K562 (cell line): ENCODE results near the gene NR5A2. TPM values are rescaled to one million over a fixed set of nuclear protein-coding genes. Genes with fewer than 3 reads are reported as not detected.

Experiments used
- ATAC-seq: fragments of 200-7000 bp; cut with Tn5 transposase; 3 replicates; pipeline ENCODE4 v1.9.1; 2020; ENCODE audit warnings: moderate library complexity
- BruUV-seq: library from RNA; stranded (reverse); fragments of 400-500 nt; replicated peaks from 2 replicates; lab custom pipeline; 2021; lab: Mats Ljungman, UMichigan
- CTCF ChIA-PET: fragments of 300-600 bp; formaldehyde crosslinking; extraction: SDS; loops from one replicate; lab custom pipeline; 2021; ENCODE audit warnings: low intra/inter-chr PET ratio; lab: Yijun Ruan, JAX
- POLR2A ChIA-PET: fragments of 300-600, 350-650 bp; sonication (Branson Sonifier 250); formaldehyde crosslinking; extraction: SDS; loops from one replicate; lab custom pipeline; 2021; ENCODE audit warnings: antibody characterized with exemption, inconsistent platforms; lab: Yijun Ruan, JAX
- DNase-seq, 4 experiments: peaks; one replicate each; pipeline versions ENCODE4 v3.0.0 to v3.0.0-alpha.2; 2011 to 2018; ENCODE audit warnings: low spot score in 3 of 4, mixed read lengths in 3 of 4; ENCODE audit errors: extremely low read depth in 1 of 4
- FAIRE-seq: peaks from 2 replicates; lab custom pipeline; 2011; peaks lifted over from hg19 to GRCh38; lab: Jason Lieb, UNC
- H2AFZ ChIP-seq: 2 replicates; pipeline ENCODE4 v1.6.0; 2011; ENCODE audit warnings: low read depth, low read length, control low read depth, inconsistent platforms
- H3K27ac ChIP-seq: fragments of 200-600 bp; 3 replicates; pipeline ENCODE4 v1.8.0; 2011; ENCODE audit warnings: low read depth, mild to moderate bottlenecking, control low read depth, inconsistent platforms, low read length, moderate library complexity, mixed read lengths; ENCODE audit errors: extremely low read depth
- H3K27me3 ChIP-seq, 2 experiments: fragments of 300-600 bp in 1 of 2; 2 replicates in 1 of 2; 3 replicates in 1 of 2; pipeline versions ENCODE4 v1.6.0 to v1.8.0; 2011; ENCODE audit warnings: inconsistent platforms in 2 of 2, low read length in 2 of 2, mild to moderate bottlenecking in 1 of 2, mixed read lengths in 1 of 2, moderate library complexity in 1 of 2; ENCODE audit not compliant: control insufficient read depth in 2 of 2, insufficient read depth in 2 of 2
- H3K36me3 ChIP-seq: fragments of 300-600 bp; 3 replicates; pipeline ENCODE4 v1.8.0; 2011; ENCODE audit warnings: mild to moderate bottlenecking, low read length, inconsistent platforms; ENCODE audit not compliant: control insufficient read depth, insufficient read depth
- H3K4me1 ChIP-seq, 2 experiments: fragments of 200-600 bp in 1 of 2; replicated peaks in 1 of 2; 2 replicates in 1 of 2; 3 replicates in 1 of 2; pipeline versions ENCODE4 v1.5.1 to v1.8.0; 2011; ENCODE audit warnings: inconsistent platforms in 2 of 2, low read length in 2 of 2, mild to moderate bottlenecking in 1 of 2, mixed read lengths in 1 of 2, moderate library complexity in 1 of 2; ENCODE audit not compliant: control insufficient read depth in 2 of 2, insufficient read depth in 2 of 2
- H3K4me2 ChIP-seq: 2 replicates; pipeline ENCODE4 v1.6.1; 2011; ENCODE audit warnings: low read length, control low read depth, inconsistent platforms, mixed read lengths; ENCODE audit not compliant: insufficient read depth
- H3K4me3 ChIP-seq: fragments of 200-600 bp; sonication (generic), shearing (Covaris generic); 2 replicates; pipeline ENCODE4 v1.5.1; 2016; ENCODE audit warnings: control low read depth, inconsistent platforms
- H3K79me2 ChIP-seq: fragments of 200-600 bp; 3 replicates; pipeline ENCODE4 v1.8.0; 2011; ENCODE audit warnings: low read length, inconsistent platforms; ENCODE audit not compliant: control insufficient read depth, insufficient read depth
- H3K9ac ChIP-seq, 2 experiments: 2 replicates each; pipeline versions ENCODE4 v1.6.0 to v1.6.1; 2011; ENCODE audit warnings: low read depth in 2 of 2, low read length in 2 of 2, control low read depth in 1 of 2, inconsistent platforms in 1 of 2, mild to moderate bottlenecking in 1 of 2, mixed read lengths in 1 of 2; ENCODE audit not compliant: insufficient read depth in 1 of 2
- H3K9me1 ChIP-seq: one replicate; pipeline ENCODE4 v1.6.0; 2011; ENCODE audit warnings: inconsistent platforms, mild to moderate bottlenecking, low read length, moderate library complexity; ENCODE audit not compliant: control insufficient read depth, insufficient read depth
- H3K9me3 ChIP-seq: replicated peaks from 2 replicates; pipeline ENCODE4 v1.5.1; 2011; ENCODE audit warnings: low read depth, low read length, inconsistent platforms; ENCODE audit not compliant: control insufficient read depth, insufficient read depth
- H4K20me1 ChIP-seq: replicated peaks from 2 replicates; pipeline ENCODE4 v1.6.1; 2011; ENCODE audit warnings: low read length, inconsistent platforms, mixed read lengths; ENCODE audit not compliant: control insufficient read depth, insufficient read depth
- ERF ChIP-seq: fragments of 450-650 bp; formaldehyde crosslinking; IDR thresholded peaks from 2 replicates; pipeline ENCODE4 v1.4.0; 2020; ENCODE audit warnings: mild to moderate bottlenecking, mixed read lengths
- ETS1 ChIP-seq: conservative IDR thresholded peaks from 2 replicates; pipeline ENCODE4 v1.6.1; 2011; ENCODE audit warnings: low read depth, mild to moderate bottlenecking, low read length; ENCODE audit not compliant: control insufficient read depth
- KLF6 ChIP-seq: fragments of 250-450 bp; sonication (Bioruptor Pico); IDR thresholded peaks from 2 replicates; pipeline ENCODE4 v1.4.0; 2020; ENCODE audit warnings: mild to moderate bottlenecking, moderate library complexity, borderline replicate concordance
- ZNF121 ChIP-seq: sonication (generic); formaldehyde crosslinking; conservative IDR thresholded peaks from 2 replicates; pipeline ENCODE4 v1.8.0; 2022; ENCODE audit warnings: missing genetic modification reagents
- ZNF324 ChIP-seq: fragments of 250-450 bp; sonication (Bioruptor Pico); IDR thresholded peaks from 2 replicates; pipeline ENCODE4 v1.4.0; 2020; ENCODE audit warnings: mild to moderate bottlenecking
- ZNF609 ChIP-seq: sonication (generic); formaldehyde crosslinking; IDR thresholded peaks from 2 replicates; pipeline ENCODE4 v1.8.1; 2023; ENCODE audit warnings: missing genetic modification reagents, mild to moderate bottlenecking, borderline replicate concordance
- WGBS: fragments of 100-300 bp; shearing (Covaris generic); methylation state at CpG from one replicate; pipeline ENCODE4 v1.1.6; 2016; ENCODE audit warnings: low coverage, mixed read lengths; ENCODE audit not compliant: insufficient coverage; ENCODE audit errors: missing lambda C conversion rate; 5-methylcytosine and 5-hydroxymethylcytosine counted together
- in situ Hi-C: fragments of 300-500 bp; cut with MboI; formaldehyde crosslinking; loops from 4 replicates; pipeline ENCODE4 v1.15.0; 2018; ENCODE audit warnings: inconsistent platforms, mixed read lengths
- intact Hi-C: fragments of 100-400 bp; cut with micrococcal nuclease; formaldehyde crosslinking; loops from 2 replicates; pipeline ENCODE4 v1.14.2; 2022
- polyA plus RNA-seq, 8 experiments: library from polyadenylated mRNA; depleted of rRNA in 4 of 8; stranded (reverse) in 5 of 8; unstranded in 3 of 8; fragments of >200 nt; fragmentation: Nextera tagmentation in 2 of 8; fragmentation: Illumina TruSeq in 1 of 8; extraction: Ambion mirVana in 2 of 8; extraction: Trizol in 1 of 8; gene quantifications; 2 replicates each; pipeline versions ENCODE4 v1.2.1 to v1.2.3, GENCODE V29; 2011 to 2014; ENCODE audit warnings: inconsistent platforms in 1 of 8, missing spikeins in 1 of 8
- total RNA-seq, 7 experiments: library from RNA; depleted of rRNA in 6 of 7; stranded (reverse); fragments of >200 nt in 6 of 7; fragmentation: Illumina TruSeq in 2 of 7; extraction: Trizol in 2 of 7; gene quantifications; 2 replicates each; pipeline versions ENCODE4 v1.2.1 to v1.2.3, GENCODE V29; 2011 to 2021; ENCODE audit warnings: low replicate concordance in 1 of 7

The NR5A2 gene
- total and polyA plus RNA-seq, 9 of the 15 experiments (the other 6 are each of a cell fraction or from before 2014, with no cell fraction given) = 0.13 to 0.40 (median 0.29) TPM

DNA sequence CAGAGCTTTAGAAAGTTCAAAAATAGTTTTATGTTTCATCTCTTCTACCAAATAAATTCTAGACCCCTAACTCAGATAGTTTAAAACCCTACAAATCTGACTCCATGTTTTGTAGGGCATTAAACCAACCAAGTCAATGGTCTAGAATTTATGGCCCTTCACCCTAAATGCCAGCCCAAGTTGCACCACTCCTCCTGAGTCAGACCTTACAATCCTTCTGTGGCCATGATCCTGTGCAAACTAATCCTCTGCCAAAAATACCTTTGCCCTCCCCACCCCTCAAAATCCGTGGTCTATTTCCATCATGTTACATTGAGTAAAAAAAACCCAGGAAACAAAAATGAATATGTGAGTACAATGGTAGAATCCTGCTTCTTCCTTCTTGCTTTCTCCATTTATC lies 179.3 kb downstream of the NR5A2 start:
- DNase-seq (no peak), ATAC-seq (no peak), FAIRE-seq (no peak)
- BruUV-seq = no TSS peak
- Histone ChIP-seq H3K27me3 (no peaks in the 10 kb centered on the region), H3K4me1 (peaks cover 0 to 10% of the 10 kb centered on the region in 2 experiments; a peak in 3 of 5 replicates), H3K4me2 (no peak overlapping the region), H2AFZ (no peak overlapping the region), H3K9ac (no peak overlapping the region), H3K9me3 (no peaks in the 10 kb centered on the region), H3K79me2 (no peaks in the 10 kb centered on the region), H3K36me3 (no peaks in the 10 kb centered on the region), H3K27ac (no peak overlapping the region), H3K9me1 (no peaks in the 10 kb centered on the region), H3K4me3 (no peak overlapping the region), H4K20me1 (no peaks in the 10 kb centered on the region)
- intact Hi-C loops = no loop called here
- 10% methylated on average over 1 of the region's 1 CpG for WGBS
- ChIA-PET POLR2A (no interaction called here), CTCF (no interaction called here)
- in situ Hi-C loops = no loop called here
- no peak for TF ChIP-seq ZNF609 (CRISPR knock-in tag)
- no peak for TF ChIP-seq ZNF121 (CRISPR knock-in tag)
- TF ChIP-seq ETS1 = no peak
- TF ChIP-seq ERF (CRISPR knock-in tag) = no peak
- no peak for TF ChIP-seq ZNF324 (CRISPR knock-in tag)
- TF ChIP-seq KLF6 (CRISPR knock-in tag) = no peak
